ENCODE measurements around the gene MFSD6. TPM values are rescaled to one million over a fixed set of nuclear protein-coding genes. Genes with fewer than 3 reads are reported as not detected.

MFSD6 gene
- total RNA-seq, 4 donors from 2014 or later = 40.4 to 184 (median 119) TPM

DNA sequence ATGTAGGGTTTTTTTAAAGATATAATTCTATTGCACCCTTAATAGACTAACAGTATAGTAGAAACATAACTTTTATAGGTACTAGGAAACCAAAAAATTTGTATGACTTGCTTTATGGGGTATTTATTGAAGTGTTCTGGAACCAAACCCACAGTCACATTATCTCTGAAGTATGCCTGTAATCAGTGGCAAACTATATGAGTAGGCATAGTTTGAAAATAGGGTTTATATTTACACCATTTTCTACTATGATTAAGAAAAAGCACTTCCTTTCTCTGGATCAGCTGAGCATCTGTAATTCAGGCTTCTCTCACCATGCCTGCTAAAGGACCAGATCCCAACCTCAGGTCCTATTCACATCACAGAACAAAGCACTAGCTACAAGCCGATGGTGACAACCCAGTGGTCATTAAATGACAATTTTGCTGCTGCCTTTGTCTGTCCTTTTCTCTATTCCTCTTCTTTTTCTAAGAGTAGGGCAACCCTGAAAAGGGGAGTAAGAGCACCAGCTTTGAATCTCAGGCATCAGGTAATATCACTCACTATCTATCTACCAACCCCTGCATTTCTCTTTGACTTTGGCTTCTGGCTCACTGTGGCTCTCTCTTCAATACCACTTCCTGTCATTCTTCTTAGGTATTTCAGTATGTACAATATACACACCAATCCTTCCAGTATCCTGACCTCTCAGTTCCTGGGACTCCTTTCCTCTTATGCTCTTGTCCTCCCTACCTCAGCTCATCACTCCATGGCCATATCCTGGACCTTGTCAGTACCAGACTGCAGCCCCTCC, 112.0 kb downstream of the MFSD6 start:
- H3K4me1 ChIP-seq = no peaks in the 10 kb centered on the region
- H3K9me3 ChIP-seq = no peaks in the 10 kb centered on the region
- no peak for TF ChIP-seq POLR2A (IDR thresholded peaks at IDR 0.05)
- no peak for TF ChIP-seq CTCF (IDR thresholded peaks at IDR 0.05)
- H3K27me3 ChIP-seq = no peaks in the 10 kb centered on the region
- no peak overlapping the region for H3K27ac ChIP-seq
- no peaks in the 10 kb centered on the region for H3K36me3 ChIP-seq
- H3K4me3 ChIP-seq = no peak overlapping the region
- no peak for DNase-seq

DNA sequence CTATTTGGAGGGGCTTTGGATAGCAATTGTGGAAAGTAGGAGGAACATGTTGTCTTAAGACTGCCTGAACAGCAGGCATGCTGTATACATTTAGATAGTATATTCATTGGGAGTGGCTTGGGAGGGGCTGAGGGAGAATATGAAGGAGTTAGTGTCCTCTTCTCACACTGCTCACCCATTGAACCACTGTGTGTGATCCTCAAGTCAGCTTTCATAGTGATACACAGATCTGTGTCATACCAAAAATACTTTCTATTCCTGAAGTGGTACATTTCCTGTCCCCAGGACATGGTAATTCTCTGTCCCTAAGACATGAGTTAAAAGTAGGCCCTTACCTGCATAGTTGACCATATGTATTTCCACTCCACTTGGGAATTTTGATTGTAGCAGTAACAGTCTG, 116.8 kb downstream of the MFSD6 start:
- H3K4me1 ChIP-seq = peaks cover 0 to 5% (median 0%) of the 10 kb centered on the region in 4 donors
- H3K9me3 ChIP-seq = no peaks in the 10 kb centered on the region
- TF ChIP-seq CTCF (IDR thresholded peaks at IDR 0.05) = no peak
- TF ChIP-seq POLR2A (IDR thresholded peaks at IDR 0.05) = no peak
- H3K4me3 ChIP-seq = no peak overlapping the region
- no peak overlapping the region for H3K27ac ChIP-seq
- H3K27me3 ChIP-seq = no peaks in the 10 kb centered on the region
- no peak for DNase-seq
- no peaks in the 10 kb centered on the region for H3K36me3 ChIP-seq

GRCh38 chr2:190526105-190526750, 118.1 kb downstream of the MFSD6 start:
- DNase-seq = no peak
- no peaks in the 10 kb centered on the region for H3K27me3 ChIP-seq
- H3K36me3 ChIP-seq = no peaks in the 10 kb centered on the region
- no peak overlapping the region for H3K4me3 ChIP-seq
- no peak overlapping the region for H3K27ac ChIP-seq
- no peaks in the 10 kb centered on the region for H3K9me3 ChIP-seq
- H3K4me1 ChIP-seq = peaks cover 0 to 5% (median 0%) of the 10 kb centered on the region in 4 donors
- TF ChIP-seq CTCF (IDR thresholded peaks at IDR 0.05) = no peak
- no peak for TF ChIP-seq POLR2A (IDR thresholded peaks at IDR 0.05)

- Histone ChIP-seq H3K4me1 (peaks cover 0 to 5% (median 0%) of the 10 kb centered on the region in 4 donors), H3K9me3 (no peaks in the 10 kb centered on the region), H3K27me3 (no peaks in the 10 kb centered on the region), H3K4me3 (no peak overlapping the region), H3K27ac (no peak overlapping the region), H3K36me3 (no peaks in the 10 kb centered on the region)
- TF ChIP-seq CTCF (IDR thresholded peaks at IDR 0.05) (no peak), POLR2A (IDR thresholded peaks at IDR 0.05) (no peak)
- DNase-seq = no peak
Measured at GRCh38 chr2:190527214-190527613, 119.1 kb downstream of the MFSD6 start.

- Histone ChIP-seq H3K36me3 (no peaks in the 10 kb centered on the region), H3K27me3 (no peaks in the 10 kb centered on the region), H3K4me3 (no peak overlapping the region), H3K9me3 (no peaks in the 10 kb centered on the region), H3K27ac (no peak overlapping the region), H3K4me1 (peaks cover 0 to 5% (median under 1%) of the 10 kb centered on the region in 4 donors)
- no peak for TF ChIP-seq CTCF (IDR thresholded peaks at IDR 0.05)
- TF ChIP-seq POLR2A (IDR thresholded peaks at IDR 0.05) = no peak
- DNase-seq = no peak
Measured at GRCh38 chr2:190527918-190528317, 119.8 kb downstream of the MFSD6 start.

Data from Peyer's patch (tissue), 4 donors.